ENCODE data around the gene EFCAB12.

EFCAB12 gene

DNA sequence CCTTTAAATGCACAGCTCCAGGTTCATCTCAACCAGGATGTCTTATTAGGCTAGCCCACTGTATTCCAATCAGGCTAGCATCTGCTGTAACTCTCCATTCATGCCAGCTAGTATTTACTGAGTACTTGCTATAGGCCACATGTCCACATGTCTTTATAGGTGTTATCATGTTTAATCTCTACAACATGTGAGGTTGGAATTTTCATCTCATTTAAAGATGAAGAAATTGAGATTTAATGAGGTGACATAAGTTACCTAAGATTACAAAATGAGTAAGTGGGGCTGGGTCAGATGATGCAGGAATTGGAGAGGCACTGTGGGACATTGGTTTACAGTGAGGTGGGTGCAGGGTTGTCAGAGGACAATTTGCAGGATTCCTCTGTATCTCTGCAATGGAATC lies 14.5 kb upstream of the EFCAB12 start:
- no peak for DNase-seq

DNA sequence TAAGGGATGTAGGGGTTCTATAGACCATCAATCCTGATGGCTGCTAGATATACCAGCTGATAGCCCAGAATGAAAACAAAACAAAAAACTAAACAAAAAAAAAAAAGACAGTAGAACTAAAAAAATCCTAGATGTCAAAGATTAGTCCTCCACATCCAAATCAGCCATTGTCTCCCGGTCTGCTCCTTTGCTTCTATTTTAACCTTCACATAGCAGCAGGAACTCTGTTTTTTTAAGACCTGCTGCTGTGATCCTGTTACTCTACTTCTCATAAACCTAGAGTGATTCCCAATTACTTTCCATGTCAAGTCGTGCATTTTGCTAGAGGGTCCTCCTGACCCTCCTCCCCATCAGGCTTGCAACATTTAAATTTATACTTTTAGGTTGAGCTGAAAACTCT lies 14.1 kb upstream of the EFCAB12 start:
- DNase-seq = no peak

DNA sequence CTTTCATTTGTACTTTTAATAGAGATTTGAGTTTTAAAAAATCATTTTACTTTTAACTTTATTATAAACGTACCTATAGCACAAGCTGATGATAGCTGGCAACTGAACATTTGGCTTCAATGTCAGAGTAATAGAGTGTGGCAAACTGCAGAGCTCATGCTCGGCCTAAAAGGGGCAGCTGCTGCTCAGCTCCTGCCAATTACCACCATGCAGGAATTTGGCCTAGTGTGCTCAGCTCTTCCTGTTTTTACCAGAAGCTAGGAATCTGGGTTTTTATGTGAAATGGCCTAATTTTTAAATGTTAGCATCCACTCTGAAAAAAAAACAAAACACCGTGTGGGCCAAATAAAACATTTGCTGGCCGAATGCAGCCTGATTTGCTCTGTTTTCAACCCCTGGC lies 13.3 kb upstream of the EFCAB12 start:
- DNase-seq = peak; percentile 79 to 80

DNA sequence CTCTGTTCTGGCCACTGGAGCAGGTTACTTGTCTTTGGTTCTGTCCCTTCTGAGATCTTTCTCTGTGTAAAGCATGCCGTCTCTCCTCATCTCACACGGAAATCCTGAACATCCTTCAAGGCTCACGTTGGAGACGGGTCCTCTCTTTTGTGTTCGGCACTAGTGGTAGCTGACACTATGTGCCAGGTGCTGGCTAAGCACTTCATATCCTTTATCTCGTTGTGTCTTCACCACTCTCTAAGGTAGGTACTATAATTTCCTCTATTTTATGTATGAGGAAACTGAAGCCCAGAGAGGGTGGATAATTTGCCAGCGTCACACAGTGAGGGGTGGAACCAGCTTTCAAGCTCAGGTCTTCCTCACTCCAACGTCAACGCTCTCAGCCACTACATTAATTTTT lies 12.8 kb upstream of the EFCAB12 start:
- no peak for DNase-seq

DNA sequence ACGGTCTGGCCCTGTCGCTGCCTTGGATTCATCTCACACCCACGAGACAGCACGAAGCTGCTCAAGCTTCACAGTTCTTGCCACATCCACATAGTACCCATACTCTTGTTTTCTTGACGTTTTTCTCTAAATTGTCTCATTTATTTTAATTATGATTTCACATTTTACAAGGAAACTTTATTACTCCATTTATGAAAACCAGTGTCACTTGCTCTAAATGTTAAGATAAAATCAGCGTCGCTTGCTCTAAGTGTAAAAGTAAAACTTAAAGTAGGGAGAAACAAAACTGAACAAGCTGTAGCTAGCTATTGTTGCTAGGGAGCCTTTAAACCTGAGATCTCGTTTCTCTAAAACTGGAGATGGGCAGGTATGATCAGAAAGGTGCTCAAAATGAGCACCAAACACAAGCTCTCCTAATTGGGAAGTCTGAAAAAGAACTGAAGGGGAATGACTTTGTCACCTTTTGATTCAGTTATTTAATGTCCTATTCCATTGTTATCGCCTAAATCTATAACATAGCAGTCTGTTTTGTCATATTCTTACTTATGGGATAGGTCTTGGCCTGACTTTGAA lies 12.3 kb upstream of the EFCAB12 start:
- DNase-seq = no peak

DNA sequence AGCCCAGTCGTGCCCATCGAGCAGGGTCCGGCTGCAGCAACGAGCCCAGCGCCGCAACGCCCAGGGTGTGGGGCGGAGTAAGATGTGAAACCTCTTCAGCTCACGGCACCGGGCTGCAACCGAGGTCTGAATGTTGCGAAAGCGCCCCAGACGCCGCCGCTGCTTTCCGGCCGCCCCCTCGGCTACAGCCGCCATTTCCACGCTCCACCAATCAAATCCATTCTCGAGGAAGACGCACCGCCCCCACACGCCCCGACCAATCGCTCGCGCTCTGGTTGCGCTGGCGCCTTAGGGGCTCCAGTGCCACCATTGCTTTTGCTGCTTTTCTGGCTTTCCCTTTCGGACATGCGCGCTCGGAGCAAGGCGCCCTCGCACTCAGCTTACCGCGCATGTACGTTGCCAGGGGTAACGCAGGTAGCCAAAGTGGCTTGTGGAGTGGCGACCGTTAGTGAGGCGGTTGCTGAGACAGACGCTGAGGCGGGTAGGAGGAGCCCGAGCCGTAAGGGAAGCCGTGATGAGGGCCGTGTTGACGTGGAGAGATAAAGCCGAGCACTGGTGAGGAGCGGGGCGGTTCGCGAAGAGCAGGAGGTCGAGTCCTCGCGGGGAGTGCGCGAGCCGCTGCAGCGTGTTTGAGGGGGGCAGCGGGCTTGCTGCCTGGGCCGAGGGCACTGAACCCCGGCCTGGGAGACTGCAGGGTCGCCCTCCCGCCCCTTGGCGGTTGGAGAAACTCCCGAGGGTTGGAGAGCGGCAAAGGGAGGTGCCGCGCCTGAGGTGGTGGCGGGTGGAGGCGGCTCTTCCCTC lies 11.6 kb upstream of the EFCAB12 start, which contains the start of the genes IFT122 and MBD4:
IFT122 (plus strand) TSS at position 408 of the 801 bp plus-strand sequence; CDS start at position 515, 107 bp downstream.
MBD4 (minus strand) TSS at position 132 of the 801 bp plus-strand sequence; CDS start at position 17, 115 bp downstream.
- DNase-seq = peak; percentile 89 to 98

DNA sequence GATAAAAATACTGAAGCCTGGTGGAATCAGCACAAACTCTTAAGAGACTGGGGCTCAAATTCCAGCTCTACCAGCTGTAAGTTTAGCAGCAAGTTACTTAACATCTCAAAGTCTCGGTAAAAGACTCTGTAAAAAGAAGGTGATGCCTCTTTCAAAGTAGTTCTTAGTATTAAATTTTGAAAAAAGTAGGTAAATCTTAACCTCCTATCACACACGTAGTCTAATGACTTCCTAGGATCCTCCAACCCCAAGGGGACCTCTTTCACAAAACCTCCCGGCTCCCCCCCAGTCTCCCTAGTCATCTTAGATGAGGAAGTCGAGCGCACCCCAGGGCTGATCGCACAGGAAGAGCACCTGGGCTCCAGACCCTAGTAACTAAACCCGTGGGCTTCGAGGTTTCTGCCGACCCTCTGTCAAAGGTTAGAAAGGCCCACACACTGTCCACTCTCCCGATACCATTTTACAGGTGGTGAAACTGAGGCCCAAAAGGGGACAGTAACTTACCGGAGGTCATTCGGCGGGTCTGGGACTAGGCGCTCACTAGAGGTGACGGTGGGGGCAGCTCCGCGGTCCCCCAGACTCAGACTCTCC lies 10.9 kb upstream of the EFCAB12 start:
- no peak for DNase-seq

DNA sequence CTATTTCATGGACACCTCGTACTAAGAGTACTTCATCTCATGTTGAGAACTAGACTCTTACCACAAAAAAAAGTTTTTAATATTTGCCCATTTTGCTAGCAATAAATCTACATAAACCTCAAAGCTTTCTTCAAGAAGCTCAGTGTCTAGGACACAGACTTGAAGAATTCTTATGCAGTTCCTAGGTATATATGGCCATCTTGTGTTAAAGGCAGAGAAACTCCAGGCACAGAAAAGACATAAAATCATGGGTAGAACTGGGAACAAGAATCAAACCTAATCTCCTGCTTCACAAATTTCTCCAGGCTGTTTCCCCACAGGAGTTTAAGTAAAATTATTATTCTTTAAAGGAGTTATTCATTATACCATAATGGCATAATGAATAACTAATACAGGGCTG lies 6.9 kb upstream of the EFCAB12 start:
- DNase-seq = no peak

DNA sequence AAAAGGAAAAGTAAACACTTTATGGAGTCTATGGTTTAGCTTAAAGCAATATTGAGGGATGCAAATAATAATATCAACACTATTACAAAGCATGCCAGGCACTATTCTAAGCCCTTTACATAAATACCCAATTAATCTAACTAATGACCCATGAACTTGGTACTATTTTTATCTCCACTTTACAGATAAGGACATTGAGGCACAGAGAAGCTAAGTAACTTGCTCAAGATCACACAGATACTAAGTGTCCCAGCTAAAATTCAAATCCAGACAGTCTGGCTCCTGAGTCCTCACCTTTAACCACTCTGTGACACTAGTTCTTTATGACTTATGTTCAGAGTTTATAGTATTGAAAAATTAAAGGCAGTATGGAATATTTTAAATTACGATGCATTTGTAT lies 5.7 kb upstream of the EFCAB12 start:
- no peak for DNase-seq

DNA sequence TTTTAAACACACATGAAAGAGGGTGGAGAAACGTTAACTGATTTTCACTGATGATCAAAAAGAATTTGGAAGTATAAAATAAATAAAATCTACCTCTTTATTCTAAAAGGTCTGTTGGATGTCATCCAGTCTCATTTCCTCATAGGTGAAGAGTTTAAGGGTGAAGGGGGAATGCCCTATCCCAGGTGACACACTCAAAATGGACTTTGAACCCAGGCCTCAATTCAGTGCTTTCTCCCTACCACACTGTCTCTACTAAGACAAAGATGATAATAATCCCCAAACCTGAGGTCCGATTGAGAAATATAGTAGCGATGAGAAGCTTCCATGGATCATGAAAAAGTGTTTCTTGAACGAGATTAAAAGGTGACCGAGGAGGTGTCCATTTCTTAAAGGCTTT lies 5.1 kb upstream of the EFCAB12 start:
- DNase-seq = no peak

DNA sequence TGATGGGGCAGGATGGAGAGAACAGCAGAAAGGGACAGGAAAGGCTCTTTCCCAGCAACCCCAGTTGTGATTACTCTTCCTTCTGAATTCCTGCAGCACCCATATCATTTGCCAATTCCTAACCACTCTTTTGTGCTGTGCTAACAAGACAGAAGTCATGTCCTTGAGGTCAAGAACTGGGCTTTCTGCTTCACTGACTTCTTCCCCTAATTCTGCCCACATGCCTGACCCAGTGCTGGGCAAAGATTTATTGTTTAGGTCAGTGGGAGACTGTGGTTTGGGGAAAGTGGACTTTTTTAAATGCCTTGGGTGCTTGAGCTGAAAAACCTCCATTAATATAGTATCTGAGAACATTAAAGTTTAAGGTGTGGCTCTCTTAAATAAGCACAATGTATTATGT lies 4.2 kb upstream of the EFCAB12 start:
- no peak for DNase-seq

DNA sequence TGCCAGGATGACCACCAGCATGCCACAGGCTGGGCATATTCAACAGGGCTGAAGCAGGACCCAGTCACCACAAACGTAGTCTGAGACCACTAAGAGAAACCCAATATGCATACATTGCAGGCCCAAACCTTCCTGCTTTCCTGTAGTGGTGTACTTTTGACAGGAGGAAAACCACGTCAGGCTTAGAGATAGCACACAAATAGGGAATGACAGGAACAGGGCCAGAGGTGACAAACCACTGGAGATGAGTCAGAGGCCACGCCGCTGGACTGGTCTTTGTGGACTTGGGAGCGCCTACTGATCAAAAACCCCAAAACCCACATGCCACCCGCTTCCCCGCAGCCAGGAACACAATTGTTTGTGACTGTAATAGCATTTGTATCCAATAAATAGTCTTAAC lies 3.6 kb upstream of the EFCAB12 start:
- DNase-seq = no peak

DNA sequence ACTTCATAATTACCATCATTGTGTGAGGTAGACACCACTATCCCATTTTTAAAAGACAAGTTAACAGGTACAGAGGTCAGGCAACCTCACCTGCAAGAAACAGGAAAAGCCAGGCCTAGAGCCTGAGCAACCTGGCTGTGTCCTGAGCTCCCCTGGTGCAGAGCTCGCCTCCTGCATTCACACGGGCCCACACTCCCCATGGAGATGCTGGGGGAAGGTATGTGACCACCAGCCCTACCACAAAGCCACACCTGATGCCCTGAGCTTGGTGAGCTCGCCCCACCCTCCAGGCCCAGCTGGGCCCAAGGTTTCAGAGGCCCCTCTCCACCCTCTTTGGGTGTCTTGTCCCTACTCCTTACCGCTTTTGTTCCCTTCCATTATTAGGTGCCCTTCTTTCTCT lies 1.2 kb upstream of the EFCAB12 start:
- DNase-seq = no peak

DNA sequence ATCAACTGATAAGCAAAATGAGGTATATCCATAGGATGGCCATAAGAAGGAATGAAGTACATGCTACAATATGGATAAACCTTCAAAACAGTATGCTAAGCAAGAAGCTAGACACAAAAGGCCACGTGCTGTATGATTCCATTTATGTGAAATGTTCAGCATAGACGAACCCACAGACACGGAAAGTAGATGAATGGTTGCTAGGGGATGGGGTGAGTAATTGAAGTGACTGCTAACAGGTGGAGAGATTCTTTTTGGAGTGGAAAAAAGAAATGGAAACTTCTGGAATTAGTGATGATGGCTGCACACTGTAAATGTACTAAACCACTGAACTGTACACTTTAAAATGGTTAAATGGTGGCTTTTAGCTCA lies 630 bp upstream of the EFCAB12 start:
- DNase-seq = no peak

DNA sequence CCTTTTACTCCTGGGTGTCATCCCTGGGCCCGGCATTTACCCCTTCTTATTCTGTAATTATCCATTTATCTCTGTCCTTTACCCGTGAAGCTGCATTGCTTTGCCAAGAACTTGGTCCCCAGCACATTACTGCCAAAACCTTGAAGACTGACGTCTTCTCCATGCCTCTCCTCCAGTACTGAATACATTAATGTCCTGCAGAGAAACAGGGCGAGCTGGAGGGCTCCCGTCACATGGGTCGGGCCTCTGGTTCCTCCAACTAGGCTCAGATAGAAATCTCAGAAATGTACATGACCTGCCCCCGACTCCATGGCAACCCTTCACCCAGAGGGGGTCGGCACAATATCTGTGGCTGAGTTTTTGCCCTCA lies 445 bp downstream of the EFCAB12 start:
- no peak for DNase-seq

DNA sequence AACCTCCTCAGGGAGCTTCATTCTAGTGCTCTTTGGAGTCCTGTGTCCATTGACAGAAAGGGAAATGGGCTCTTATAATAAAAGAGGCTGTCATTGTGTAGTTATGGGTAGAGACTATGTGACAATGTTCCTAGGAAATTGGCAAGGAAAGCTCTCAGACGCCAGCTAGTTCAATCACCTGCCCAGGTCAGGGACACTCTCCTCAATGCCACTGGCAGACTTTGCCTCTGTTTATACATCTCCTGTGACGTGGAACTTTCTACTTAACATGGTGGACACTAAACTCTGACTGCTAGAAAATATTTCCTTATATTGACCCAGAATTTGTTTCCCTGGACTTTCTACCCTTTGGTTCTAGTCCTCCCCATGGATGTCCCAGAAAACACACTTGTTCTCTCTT lies 2.8 kb downstream of the EFCAB12 start:
- no peak for DNase-seq

DNA sequence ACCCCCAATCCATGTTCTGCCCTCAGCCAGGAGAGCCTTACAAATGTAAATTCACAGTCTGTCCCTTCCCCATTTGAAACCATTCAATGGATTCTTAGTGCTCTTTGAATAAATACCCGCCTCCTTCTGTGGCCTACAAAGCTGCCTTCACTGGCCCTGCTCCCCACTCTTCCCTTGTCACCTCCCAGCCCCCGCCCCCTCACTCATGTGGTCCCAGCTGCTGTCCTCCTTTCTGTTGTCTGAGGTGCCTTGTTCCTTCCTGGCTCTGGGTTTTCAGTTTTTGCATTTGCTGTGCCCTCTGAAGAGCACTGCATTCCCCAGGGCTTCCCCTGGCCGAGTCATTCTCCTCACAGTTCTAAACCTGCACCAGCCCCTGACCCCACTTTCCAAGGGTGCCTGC lies 3.2 kb downstream of the EFCAB12 start:
- no peak for DNase-seq

DNA sequence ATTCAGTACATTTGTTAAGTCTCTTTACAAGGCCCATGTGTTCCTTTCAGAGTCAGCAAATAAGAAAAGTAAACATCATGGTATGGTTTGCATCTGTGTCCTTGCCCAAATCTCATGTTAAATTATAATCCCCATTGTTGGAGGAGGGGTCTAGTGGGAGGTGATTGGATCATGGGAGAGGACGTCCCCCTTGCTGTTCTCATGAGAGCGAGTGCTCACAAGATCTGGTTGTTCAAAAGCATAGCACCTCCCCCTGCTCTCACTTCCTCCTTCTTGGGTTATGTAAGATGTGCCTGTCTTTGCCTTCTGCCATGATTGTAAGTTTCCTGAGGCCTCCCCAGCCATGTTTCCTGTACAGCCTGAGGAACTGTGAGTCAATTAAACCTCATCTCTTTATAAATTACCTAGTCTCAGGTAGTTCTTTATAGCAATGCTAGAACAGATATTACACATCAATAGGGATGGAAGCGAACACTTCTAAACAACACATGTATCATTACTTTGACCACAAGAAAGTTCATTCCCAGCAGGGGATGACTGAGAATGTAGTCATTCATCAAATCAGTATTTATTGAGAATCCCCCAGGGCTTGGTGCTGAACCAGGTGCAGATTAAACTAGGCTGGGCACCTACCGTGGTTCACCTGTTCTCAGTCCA lies 4.1 kb downstream of the EFCAB12 start:
- no peak for DNase-seq

DNA sequence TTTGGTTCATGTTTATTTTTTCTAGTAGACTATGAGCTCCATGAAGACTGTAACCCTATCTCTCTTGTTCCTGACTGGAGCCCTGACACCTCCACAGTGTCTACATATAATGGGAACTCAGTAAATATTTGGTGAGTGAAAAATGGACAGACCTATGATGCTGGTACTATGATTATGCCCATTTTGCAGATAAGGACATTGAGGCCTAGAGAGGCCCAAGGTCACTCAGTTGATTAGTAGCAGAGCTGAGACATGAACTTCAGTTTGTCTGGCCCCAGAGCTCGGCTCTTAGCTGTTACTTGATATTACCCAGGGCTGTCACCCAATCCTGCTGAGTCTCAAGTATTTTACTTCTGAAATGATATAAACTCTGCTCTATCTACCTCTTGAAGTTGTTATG lies 5.5 kb downstream of the EFCAB12 start:
- no peak for DNase-seq

DNA sequence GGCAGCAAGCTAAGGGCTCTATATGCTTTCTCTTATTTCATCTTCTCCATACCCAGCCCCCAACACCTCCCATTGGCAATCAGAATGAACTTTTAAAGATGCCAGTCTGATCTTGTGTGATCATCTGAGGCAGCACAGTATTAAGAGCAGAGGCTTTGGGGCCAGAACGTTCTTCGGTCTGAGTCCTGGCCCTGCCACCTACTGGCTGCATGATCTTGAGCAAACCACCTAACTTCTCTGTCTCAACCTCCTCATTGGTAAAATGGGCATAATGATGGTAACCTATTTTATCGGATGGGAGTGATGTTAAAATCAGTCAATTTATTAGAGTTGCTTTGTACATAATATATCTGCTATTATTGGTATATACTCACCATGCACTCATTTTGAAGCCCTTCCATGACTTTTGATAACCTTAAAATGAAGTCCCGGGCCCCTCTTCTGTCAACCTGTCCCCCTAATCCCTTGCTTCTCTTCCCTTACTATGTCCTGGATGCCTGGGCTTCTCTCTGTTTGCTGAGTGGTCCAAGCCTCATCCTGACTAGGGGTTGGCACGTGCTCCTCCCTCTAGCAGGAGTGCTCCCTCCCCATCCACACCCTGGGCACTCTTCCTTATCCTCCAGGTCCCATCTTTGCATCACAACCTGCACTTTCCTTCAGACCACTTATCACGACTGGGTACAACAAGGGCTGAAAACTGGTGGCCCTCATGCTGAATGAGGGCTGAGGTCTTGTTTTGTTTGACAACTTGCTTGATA lies 6.3 kb downstream of the EFCAB12 start:
- DNase-seq = no peak

DNA sequence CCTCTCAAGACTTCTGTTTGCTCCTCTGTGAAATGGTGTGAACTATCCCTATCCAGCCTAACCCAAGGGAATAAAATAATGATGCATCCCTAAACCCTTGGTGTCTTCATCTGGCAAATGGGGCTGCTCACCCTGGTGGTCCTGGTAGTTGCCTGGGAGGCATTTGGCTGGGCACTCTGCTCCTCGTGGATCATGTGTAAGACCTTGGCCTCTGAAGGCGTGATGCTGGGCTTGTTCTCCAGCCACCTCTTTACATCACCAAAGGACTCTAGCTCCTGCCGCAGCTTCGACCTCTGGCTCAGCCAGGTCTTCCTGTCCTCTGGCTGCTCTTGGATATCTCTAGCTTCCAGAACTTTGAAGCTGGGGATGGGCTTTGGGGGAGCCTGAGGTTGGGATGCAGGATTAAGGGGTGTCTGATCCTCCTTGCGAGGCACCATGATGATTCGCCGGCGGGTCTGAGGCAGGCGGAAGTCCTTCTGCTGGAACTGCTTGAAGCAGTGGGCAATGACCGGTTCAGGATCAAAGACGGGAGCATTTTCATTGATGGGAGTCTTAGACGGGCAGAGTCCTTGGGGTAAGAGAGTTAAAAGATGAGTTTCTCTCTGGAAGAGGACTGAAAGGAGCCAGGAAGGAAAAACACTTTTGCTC lies 7.1 kb downstream of the EFCAB12 start:
- no peak for DNase-seq

DNA sequence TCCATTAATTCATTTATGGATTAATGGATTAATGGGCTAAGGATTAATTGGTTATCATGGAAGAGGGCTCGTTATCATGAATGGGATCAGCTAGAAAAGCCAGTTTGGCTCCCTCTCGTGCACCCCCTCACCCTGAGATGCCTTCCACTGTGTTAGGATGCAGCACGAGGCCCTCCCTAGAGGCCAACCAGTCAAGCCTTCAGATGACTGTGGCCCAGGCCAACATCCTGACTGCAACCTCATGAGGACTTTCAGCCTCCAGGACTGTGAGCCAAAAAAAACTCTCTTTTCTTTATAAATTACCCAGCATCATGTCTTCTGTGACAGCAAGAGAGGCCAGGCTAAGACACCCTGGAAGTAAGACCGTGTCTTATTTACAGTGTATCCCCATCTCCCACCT lies 9.0 kb downstream of the EFCAB12 start:
- DNase-seq = no peak

Measured in cerebellar nuclear complex (tissue), 1 donor.